ENCODE data around the gene NR4A2. TPM values are rescaled to one million over a fixed set of nuclear protein-coding genes. Genes with fewer than 3 reads are reported as not detected.

The NR4A2 gene
- polyA plus RNA-seq, 4 donors = 1.3 to 5.7 (median 2.0) TPM

GRCh38 chr2:156329031-156329926 is 3.2 kb downstream of the NR4A2 start:
- Histone ChIP-seq H3K9me3 (ENCODE audit: control insufficient read depth in 2 of 2, insufficient read depth in 1 of 2, low read depth in 1 of 2, low read length in 1 of 2) (peaks cover 0 to 4% of the 10 kb centered on the region in 2 donors), H3K27ac (ENCODE audit: low read depth in 1 of 3, low read length in 2 of 3) (no peak overlapping the region), H3K36me3 (ENCODE audit: control insufficient read depth in 3 of 3, insufficient read depth in 2 of 3, low read depth in 1 of 3, low read length in 3 of 3) (no peaks in the 10 kb centered on the region), H3K4me3 (ENCODE audit: low read depth in 1 of 3, low read length in 3 of 3) (peak overlapping the region in 1 of 3 donors; percentile 24), H3K4me1 (ENCODE audit: control insufficient read depth in 3 of 3, insufficient read depth in 2 of 3, low read depth in 1 of 3, low read length in 2 of 3) (peaks cover 0 to 20% (median 6%) of the 10 kb centered on the region in 3 donors), H3K27me3 (ENCODE audit: control insufficient read depth in 3 of 3, insufficient read depth in 3 of 3, low read length in 3 of 3) (peaks cover 0 to 78% (median 0%) of the 10 kb centered on the region in 3 donors)
- 50 to 86% (median 81%) methylated on average over 56 to 64 of the region's 64 CpGs for WGBS, 3 donors
- DNase-seq = peak in 1 of 2 donors; percentile 55
- FAIRE-seq = no peak

- Histone ChIP-seq H3K9me3 (ENCODE audit: control insufficient read depth in 2 of 2, insufficient read depth in 1 of 2, low read depth in 1 of 2, low read length in 1 of 2) (peaks cover 0 to 4% of the 10 kb centered on the region in 2 donors), H3K36me3 (ENCODE audit: control insufficient read depth in 3 of 3, insufficient read depth in 2 of 3, low read depth in 1 of 3, low read length in 3 of 3) (no peaks in the 10 kb centered on the region), H3K27me3 (ENCODE audit: control insufficient read depth in 3 of 3, insufficient read depth in 3 of 3, low read length in 3 of 3) (peaks cover 0 to 88% (median 0%) of the 10 kb centered on the region in 3 donors), H3K27ac (ENCODE audit: low read depth in 1 of 3, low read length in 2 of 3) (no peak overlapping the region), H3K4me1 (ENCODE audit: control insufficient read depth in 3 of 3, insufficient read depth in 2 of 3, low read depth in 1 of 3, low read length in 2 of 3) (peaks cover 0 to 20% (median 6%) of the 10 kb centered on the region in 3 donors), H3K4me3 (ENCODE audit: low read depth in 1 of 3, low read length in 3 of 3) (no peak overlapping the region)
- 86 to 95% (median 90%) methylated on average over 38 of the region's 38 CpGs for WGBS, 3 donors
- no peak for DNase-seq
- no peak for FAIRE-seq
Observed at GRCh38 chr2:156327835-156328695, 4.5 kb downstream of the NR4A2 start.

- DNase-seq (no peak), FAIRE-seq (no peak)
- Histone ChIP-seq H3K36me3 (ENCODE audit: control insufficient read depth in 3 of 3, insufficient read depth in 2 of 3, low read depth in 1 of 3, low read length in 3 of 3) (no peaks in the 10 kb centered on the region), H3K4me3 (ENCODE audit: low read depth in 1 of 3, low read length in 3 of 3) (no peak overlapping the region), H3K4me1 (ENCODE audit: control insufficient read depth in 3 of 3, insufficient read depth in 2 of 3, low read depth in 1 of 3, low read length in 2 of 3) (peaks cover 0 to 24% (median 6%) of the 10 kb centered on the region in 3 donors), H3K27ac (ENCODE audit: low read depth in 1 of 3, low read length in 2 of 3) (no peak overlapping the region), H3K9me3 (ENCODE audit: control insufficient read depth in 2 of 2, insufficient read depth in 1 of 2, low read depth in 1 of 2, low read length in 1 of 2) (peaks cover 0 to 4% of the 10 kb centered on the region in 2 donors), H3K27me3 (ENCODE audit: control insufficient read depth in 3 of 3, insufficient read depth in 3 of 3, low read length in 3 of 3) (peaks cover 0 to 91% (median 3%) of the 10 kb centered on the region in 3 donors)
- WGBS, 3 donors = 84 to 90% (median 88%) methylated on average over 12 of the region's 12 CpGs
Observed at GRCh38 chr2:156326526-156327095, 5.9 kb downstream of the NR4A2 start.

- no peaks in the 10 kb centered on the region for H3K36me3 ChIP-seq (ENCODE audit: control insufficient read depth in 3 of 3, insufficient read depth in 2 of 3, low read depth in 1 of 3, low read length in 3 of 3)
- DNase-seq (no peak), FAIRE-seq (no peak)
- no peak overlapping the region for H3K27ac ChIP-seq (ENCODE audit: low read depth in 1 of 3, low read length in 2 of 3)
- peaks cover 0 to 30% (median 7%) of the 10 kb centered on the region in 3 donors for H3K4me1 ChIP-seq (ENCODE audit: control insufficient read depth in 3 of 3, insufficient read depth in 2 of 3, low read depth in 1 of 3, low read length in 2 of 3)
- peaks cover 0 to 7% of the 10 kb centered on the region in 2 donors for H3K9me3 ChIP-seq (ENCODE audit: control insufficient read depth in 2 of 2, insufficient read depth in 1 of 2, low read depth in 1 of 2, low read length in 1 of 2)
- WGBS, 3 donors = 86 to 92% (median 90%) methylated on average over 12 of the region's 12 CpGs
- H3K4me3 ChIP-seq (ENCODE audit: low read depth in 1 of 3, low read length in 3 of 3) = no peak overlapping the region
- H3K27me3 ChIP-seq (ENCODE audit: control insufficient read depth in 3 of 3, insufficient read depth in 3 of 3, low read length in 3 of 3) = peaks cover 0 to 91% (median 3%) of the 10 kb centered on the region in 3 donors
Observed at GRCh38 chr2:156325688-156326525, 6.6 kb downstream of the NR4A2 start.

- peaks cover 0 to 18% (median 4%) of the 10 kb centered on the region in 3 donors for H3K4me1 ChIP-seq (ENCODE audit: control insufficient read depth in 3 of 3, insufficient read depth in 2 of 3, low read depth in 1 of 3, low read length in 2 of 3)
- H3K27ac ChIP-seq (ENCODE audit: low read depth in 1 of 3, low read length in 2 of 3) = no peak overlapping the region
- WGBS, 3 donors = 81 to 89% (median 84%) methylated on average over 2 of the region's 2 CpGs
- H3K36me3 ChIP-seq (ENCODE audit: control insufficient read depth in 3 of 3, insufficient read depth in 2 of 3, low read depth in 1 of 3, low read length in 3 of 3) = no peaks in the 10 kb centered on the region
- H3K9me3 ChIP-seq (ENCODE audit: control insufficient read depth in 2 of 2, insufficient read depth in 1 of 2, low read depth in 1 of 2, low read length in 1 of 2) = peaks cover 0 to 3% of the 10 kb centered on the region in 2 donors
- FAIRE-seq = no peak
- H3K27me3 ChIP-seq (ENCODE audit: control insufficient read depth in 3 of 3, insufficient read depth in 3 of 3, low read length in 3 of 3) = peaks cover 0 to 89% (median 3%) of the 10 kb centered on the region in 3 donors
- no peak overlapping the region for H3K4me3 ChIP-seq (ENCODE audit: low read depth in 1 of 3, low read length in 3 of 3)
- no peak for DNase-seq
Observed at GRCh38 chr2:156323754-156324153, 8.8 kb downstream of the NR4A2 start.

GRCh38 chr2:156322686-156323231 is 9.8 kb downstream of the NR4A2 start:
- 17 to 27% (median 19%) methylated on average over 26 of the region's 26 CpGs for WGBS, 3 donors
- peaks cover 0 to 17% (median 4%) of the 10 kb centered on the region in 3 donors for H3K4me1 ChIP-seq (ENCODE audit: control insufficient read depth in 3 of 3, insufficient read depth in 2 of 3, low read depth in 1 of 3, low read length in 2 of 3)
- H3K36me3 ChIP-seq (ENCODE audit: control insufficient read depth in 3 of 3, insufficient read depth in 2 of 3, low read depth in 1 of 3, low read length in 3 of 3) = no peaks in the 10 kb centered on the region
- no peak overlapping the region for H3K27ac ChIP-seq (ENCODE audit: low read depth in 1 of 3, low read length in 2 of 3)
- peaks cover 0 to 88% (median 3%) of the 10 kb centered on the region in 3 donors for H3K27me3 ChIP-seq (ENCODE audit: control insufficient read depth in 3 of 3, insufficient read depth in 3 of 3, low read length in 3 of 3)
- peak; percentile 23 to 60 for DNase-seq
- peaks cover 0 to 3% of the 10 kb centered on the region in 2 donors for H3K9me3 ChIP-seq (ENCODE audit: control insufficient read depth in 2 of 2, insufficient read depth in 1 of 2, low read depth in 1 of 2, low read length in 1 of 2)
- peak overlapping the region in 2 of 3 donors; percentile 8 to 23 for H3K4me3 ChIP-seq (ENCODE audit: low read depth in 1 of 3, low read length in 3 of 3)
- FAIRE-seq = no peak

- Histone ChIP-seq H3K27ac (ENCODE audit: low read depth in 1 of 3, low read length in 2 of 3) (no peak overlapping the region), H3K4me3 (ENCODE audit: low read depth in 1 of 3, low read length in 3 of 3) (peak overlapping the region in 2 of 3 donors; percentile 22 to 23), H3K36me3 (ENCODE audit: control insufficient read depth in 3 of 3, insufficient read depth in 2 of 3, low read depth in 1 of 3, low read length in 3 of 3) (no peaks in the 10 kb centered on the region), H3K9me3 (ENCODE audit: control insufficient read depth in 2 of 2, insufficient read depth in 1 of 2, low read depth in 1 of 2, low read length in 1 of 2) (peaks cover 0 to 3% of the 10 kb centered on the region in 2 donors), H3K27me3 (ENCODE audit: control insufficient read depth in 3 of 3, insufficient read depth in 3 of 3, low read length in 3 of 3) (peaks cover 0 to 86% (median 3%) of the 10 kb centered on the region in 3 donors), H3K4me1 (ENCODE audit: control insufficient read depth in 3 of 3, insufficient read depth in 2 of 3, low read depth in 1 of 3, low read length in 2 of 3) (peaks cover 0 to 17% (median 4%) of the 10 kb centered on the region in 3 donors)
- WGBS, 3 donors = 9 to 13% (median 11%) methylated on average over 21 of the region's 21 CpGs
- FAIRE-seq (no peak), DNase-seq (peak; percentile 51 to 58)
Observed at GRCh38 chr2:156322051-156322685, 10.4 kb downstream of the NR4A2 start.
